Heart left ventricle (tissue), 16 donors: Measurements from ENCODE around the gene SAT1. TPM values are rescaled to one million over a fixed set of nuclear protein-coding genes. Genes with fewer than 3 reads are reported as not detected.

Source experiments
- ATAC-seq, 4 donors: fragments of 200-7000 bp; cut with Tn5 transposase; one replicate each; pipeline ENCODE4 v1.9.1; 2020 to 2022; ENCODE audit warnings: moderate library complexity in 4 of 4, mild to moderate bottlenecking in 3 of 4, moderate number of reproducible peaks in 1 of 4
- DNase-seq, 5 donors: peaks; one replicate each; pipeline ENCODE4 v3.0.0-alpha.2; 2020
- H3K27ac ChIP-seq, 12 donors: fragments of 200-600 bp; sonication (generic) in 4 of 12; one replicate each; pipeline versions ENCODE4 v1.5.0 to v1.8.0; 2016 to 2022; ENCODE audit warnings: mild to moderate bottlenecking in 2 of 12
- H3K27me3 ChIP-seq, 9 donors: fragments of 200-600 bp; sonication (generic) in 2 of 9; one replicate each; pipeline versions ENCODE4 v1.5.1 to v1.8.0; 2016 to 2022; ENCODE audit warnings: mild to moderate bottlenecking in 3 of 9
- H3K36me3 ChIP-seq, 9 donors: fragments of 200-600 bp; sonication (generic) in 2 of 9; one replicate each; pipeline versions ENCODE4 v1.5.0 to v1.8.0; 2018 to 2022; ENCODE audit warnings: mild to moderate bottlenecking in 2 of 9
- H3K4me1 ChIP-seq, 12 donors: fragments of 200-600 bp; sonication (generic) in 4 of 12; one replicate each; pipeline versions ENCODE4 v1.5.0 to v1.8.0; 2016 to 2022; ENCODE audit warnings: mild to moderate bottlenecking in 3 of 12
- H3K4me3 ChIP-seq, 12 donors: fragments of 200-600 bp; sonication (generic) in 4 of 12; one replicate each; pipeline versions ENCODE4 v1.5.0 to v1.8.0; 2017 to 2022; ENCODE audit warnings: mild to moderate bottlenecking in 9 of 12, moderate library complexity in 4 of 12
- H3K9me3 ChIP-seq, 12 donors: fragments of 200-600 bp; sonication (generic) in 4 of 12; one replicate each; pipeline versions ENCODE4 v1.5.0 to v1.8.0; 2016 to 2022; ENCODE audit warnings: mild to moderate bottlenecking in 1 of 12
- POLR2A ChIP-seq, 2 donors: fragments of 450-650 bp; IDR thresholded peaks; one replicate each; pipeline ENCODE4 v1.6.1; 2017; ENCODE audit warnings: antibody characterized with exemption in 2 of 2, mild to moderate bottlenecking in 2 of 2, moderate library complexity in 2 of 2
- WGBS, 4 donors: extraction: QIAGEN DNeasy Blood & Tissue Kit in 2 of 4; methylation state at CpG; one replicate each; pipeline versions ENCODE4 v1.1.5 to v1.1.7; 2013 to 2018; 5-methylcytosine and 5-hydroxymethylcytosine counted together
- intact Hi-C, 10 donors: fragments of 100-400 bp; cut with DNase I; formaldehyde crosslinking; loops; one replicate each; pipeline versions ENCODE4 v1.11.1 to v1.14.2; 2022
- polyA plus RNA-seq, 2 donors: library from polyadenylated mRNA; stranded (reverse); fragments of 200-250 nt; gene quantifications; one replicate each; pipeline ENCODE4 v1.2.3, GENCODE V29; 2013
- total RNA-seq, 9 donors: library from RNA; depleted of rRNA in 2 of 9; stranded (reverse); fragments of >200 nt in 2 of 9; fragmentation: NEBNext Ultra II Directional in 3 of 9; extraction: Animal tissue kit (Norgen Biotek cat#: 25700) in 3 of 9; gene quantifications; one replicate each; pipeline versions ENCODE4 v1.1.0 to v1.2.4, GENCODE V29; 2016 to 2023
- TF ChIP-seq, protein P1 (sequence below), 12 donors: fragments of 200-600 bp; sonication (generic) in 4 of 12; IDR thresholded peaks; one replicate each; pipeline versions ENCODE4 v1.5.0 to v1.8.0; 2018 to 2022; ENCODE audit warnings: antibody characterized with exemption in 12 of 12, mild to moderate bottlenecking in 5 of 12
- donor health status: ischemic (EF 13 %, LVEDD 7.1; RV severe dilation, severe dysfunction).
- donor health status: healthy with polysubstance abuse.
- donor health status: DM: no; HTN: yes; CAD: no.
- donor health status: DM: no; HTN: no; CAD: no.
- donor health status: ischemic (EF 25% LVEDD 6.9; RV normal size, moderate dysfunction).
- donor health status: ischemic (EF 25% LVEDD 5.7; RV mildly dilated, moderate dysfunction).
- donor health status: healthy.
- donor health status: DM: yes; HTN: yes; CAD: no.
- donor health status: ischemic (EF 35%, LVEDD 5.7; RV mildly dilated, moderate dysfunction).
- donor health status: nonischemic (EF 11% LVEDD 7.7; RV severe dilation, severe dysfunction).
- donor health status: DM: yes; HTN: yes; CAD: no.
- donor health status: PGD.
- donor health status: ischemic (EF 29% LVEDD 5.4; RV normal size, mild dysfunction).
- donor health status: nonischemic (EF 23%, LVEDD 6.1; RV moderate dilation, normal function).

Gene SAT1
- total and polyA plus RNA-seq, 11 donors = 67.0 to 814 (median 185) TPM

DNA sequence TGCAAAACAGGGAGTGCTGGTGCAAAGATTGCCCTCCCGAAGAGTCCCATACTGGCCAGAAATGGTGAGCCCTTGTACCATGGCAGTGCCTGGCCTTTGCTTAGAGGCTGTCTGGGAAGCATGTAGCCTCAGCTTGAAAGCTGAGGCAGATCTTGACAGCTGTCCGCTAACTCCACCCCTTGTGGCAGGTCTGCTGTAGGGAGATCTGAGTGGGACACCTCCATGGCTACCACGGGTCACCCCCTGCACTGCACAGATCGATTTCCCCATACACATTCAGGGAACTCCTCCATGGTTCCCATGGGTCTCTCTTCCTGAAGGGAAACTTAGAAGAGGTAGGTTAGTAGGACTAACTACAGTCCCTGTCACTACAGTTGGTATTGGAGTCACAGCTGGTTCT lies 33.8 kb upstream of the SAT1 start:
- Histone ChIP-seq H3K27ac (no peak overlapping the region), H3K9me3 (no peaks in the 10 kb centered on the region), H3K36me3 (no peaks in the 10 kb centered on the region), H3K4me3 (no peak overlapping the region), H3K27me3 (no peaks in the 10 kb centered on the region), H3K4me1 (no peaks in the 10 kb centered on the region)
- WGBS, 4 donors = 73 to 83% (median 82%) methylated on average over 3 to 4 of the region's 4 CpGs
- TF ChIP-seq POLR2A (IDR thresholded peaks at IDR 0.05) = no peak
- TF ChIP-seq, protein P1, sequence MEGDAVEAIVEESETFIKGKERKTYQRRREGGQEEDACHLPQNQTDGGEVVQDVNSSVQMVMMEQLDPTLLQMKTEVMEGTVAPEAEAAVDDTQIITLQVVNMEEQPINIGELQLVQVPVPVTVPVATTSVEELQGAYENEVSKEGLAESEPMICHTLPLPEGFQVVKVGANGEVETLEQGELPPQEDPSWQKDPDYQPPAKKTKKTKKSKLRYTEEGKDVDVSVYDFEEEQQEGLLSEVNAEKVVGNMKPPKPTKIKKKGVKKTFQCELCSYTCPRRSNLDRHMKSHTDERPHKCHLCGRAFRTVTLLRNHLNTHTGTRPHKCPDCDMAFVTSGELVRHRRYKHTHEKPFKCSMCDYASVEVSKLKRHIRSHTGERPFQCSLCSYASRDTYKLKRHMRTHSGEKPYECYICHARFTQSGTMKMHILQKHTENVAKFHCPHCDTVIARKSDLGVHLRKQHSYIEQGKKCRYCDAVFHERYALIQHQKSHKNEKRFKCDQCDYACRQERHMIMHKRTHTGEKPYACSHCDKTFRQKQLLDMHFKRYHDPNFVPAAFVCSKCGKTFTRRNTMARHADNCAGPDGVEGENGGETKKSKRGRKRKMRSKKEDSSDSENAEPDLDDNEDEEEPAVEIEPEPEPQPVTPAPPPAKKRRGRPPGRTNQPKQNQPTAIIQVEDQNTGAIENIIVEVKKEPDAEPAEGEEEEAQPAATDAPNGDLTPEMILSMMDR (IDR thresholded peaks at IDR 0.05) = no peak
- ATAC-seq (no peak), DNase-seq (no peak)
- intact Hi-C loops = loop anchor here in 1 of 10 donors (10.0 kb wide), 1 partner anchor 156 kb away; the partner anchor contains the start of genes APOO and CXorf58

DNA sequence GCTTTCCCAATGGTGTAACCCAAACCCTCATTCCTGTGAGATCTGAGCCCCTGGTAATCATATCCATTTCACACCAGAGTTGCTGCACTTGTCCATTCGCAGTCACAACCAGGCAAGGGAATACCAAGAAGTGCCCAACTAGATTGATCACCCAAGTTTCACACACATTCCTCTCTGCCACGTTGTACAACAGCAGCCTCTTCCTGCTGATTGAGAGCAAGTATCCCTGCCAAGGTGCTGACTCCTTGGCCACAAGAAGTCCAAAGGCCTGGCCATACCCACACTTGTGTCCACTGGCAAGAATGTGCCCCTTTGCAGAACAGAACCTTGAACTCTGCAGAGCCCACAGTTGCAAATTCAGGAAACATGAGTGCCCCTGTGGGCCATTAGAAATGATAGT lies 33.4 kb upstream of the SAT1 start:
- Histone ChIP-seq H3K36me3 (no peaks in the 10 kb centered on the region), H3K27ac (no peak overlapping the region), H3K4me1 (no peaks in the 10 kb centered on the region), H3K27me3 (no peaks in the 10 kb centered on the region), H3K4me3 (no peak overlapping the region), H3K9me3 (no peaks in the 10 kb centered on the region)
- intact Hi-C loops = loop anchor here in 1 of 10 donors (10.0 kb wide), 1 partner anchor 155 kb away; the partner anchor contains the start of genes APOO and CXorf58
- 61 to 77% (median 64%) methylated on average over 2 of the region's 2 CpGs for WGBS, 4 donors
- no peak for ATAC-seq
- no peak for DNase-seq
- TF ChIP-seq, protein P1 (IDR thresholded peaks at IDR 0.05) = no peak
- no peak for TF ChIP-seq POLR2A (IDR thresholded peaks at IDR 0.05)

DNA sequence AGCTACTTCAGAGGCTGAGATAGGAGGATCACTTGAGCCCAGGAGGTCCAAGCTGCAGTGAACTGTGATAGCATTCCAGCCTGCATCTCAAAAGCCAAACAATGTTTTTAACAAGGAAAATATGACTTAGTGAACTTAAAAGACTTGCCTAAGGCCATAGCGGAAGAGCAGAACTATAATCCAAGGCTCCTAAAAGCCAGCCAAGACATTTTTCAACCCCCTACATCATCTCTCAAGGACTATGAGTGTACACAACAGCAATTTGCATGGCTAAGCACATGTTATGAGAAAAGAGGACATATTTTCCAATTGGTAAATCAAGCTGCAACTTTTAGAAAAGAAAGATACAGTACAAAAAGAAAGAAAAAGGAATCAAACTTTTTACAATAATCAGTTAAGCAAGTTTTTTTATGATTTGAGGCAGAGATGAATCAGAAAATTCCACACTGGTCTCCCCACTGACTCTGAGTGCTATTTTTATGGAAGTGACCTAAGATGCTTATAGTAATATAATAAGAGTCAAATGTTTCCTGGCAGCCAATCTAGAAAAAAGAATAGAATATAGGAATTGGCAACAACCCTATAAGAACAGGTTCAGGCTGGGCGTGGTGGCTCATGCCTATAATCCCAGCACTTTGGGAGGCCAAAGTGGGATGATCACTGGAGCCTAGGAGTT lies 30.1 kb upstream of the SAT1 start:
- Histone ChIP-seq H3K27me3 (no peaks in the 10 kb centered on the region), H3K36me3 (no peaks in the 10 kb centered on the region), H3K4me1 (peaks cover 0 to 11% (median 0%) of the 10 kb centered on the region in 12 donors), H3K4me3 (no peak overlapping the region), H3K27ac (no peak overlapping the region), H3K9me3 (no peaks in the 10 kb centered on the region)
- TF ChIP-seq, protein P1 (IDR thresholded peaks at IDR 0.05) = no peak
- no peak for TF ChIP-seq POLR2A (IDR thresholded peaks at IDR 0.05)
- WGBS, 4 donors = 62 to 82% (median 77%) methylated on average over 2 of the region's 2 CpGs
- intact Hi-C loops = loop anchor here in 2 of 10 donors (10.0 kb wide), 1 partner anchor 152 kb away; the partner anchor contains the start of genes APOO (in 2 of the 2) and CXorf58 (in 2 of the 2)
- ATAC-seq (no peak), DNase-seq (no peak)

DNA sequence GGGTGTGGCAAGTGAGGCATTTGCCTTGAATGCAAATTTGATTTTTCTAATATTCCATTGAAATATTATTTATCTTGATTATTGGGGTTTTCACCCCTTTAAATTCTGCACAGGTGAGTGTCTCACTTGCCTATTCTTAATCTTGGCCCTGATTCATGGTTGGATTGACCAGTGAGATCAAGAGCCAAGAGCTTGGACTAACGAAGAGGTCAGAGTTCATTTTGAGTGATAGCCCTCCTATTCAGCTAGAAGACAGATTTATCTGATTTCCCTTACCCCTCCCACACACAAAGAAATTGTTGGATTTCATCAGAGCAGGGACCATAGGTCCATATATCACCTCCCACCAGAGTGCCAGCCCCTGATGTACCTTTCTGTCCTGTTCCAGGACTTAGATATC lies 28.3 kb upstream of the SAT1 start:
- ATAC-seq = no peak
- TF ChIP-seq, protein P1 (IDR thresholded peaks at IDR 0.05) = no peak
- TF ChIP-seq POLR2A (IDR thresholded peaks at IDR 0.05) = no peak
- Histone ChIP-seq H3K9me3 (no peaks in the 10 kb centered on the region), H3K36me3 (no peaks in the 10 kb centered on the region), H3K27ac (no peak overlapping the region), H3K4me3 (no peak overlapping the region), H3K4me1 (peaks cover 0 to 11% (median 0%) of the 10 kb centered on the region in 12 donors), H3K27me3 (no peaks in the 10 kb centered on the region)
- intact Hi-C loops = loop anchor here in 2 of 10 donors (10.0 kb wide), 1 partner anchor 150 kb away; the partner anchor contains the start of genes APOO (in 2 of the 2) and CXorf58 (in 2 of the 2)
- 83 to 94% (median 87%) methylated on average over 1 of the region's 1 CpG for WGBS, 4 donors
- DNase-seq = no peak
